GM19025 (cell line): ENCODE measurements around the gene ARPC4.
"Not testable (repeated sequence)": the region's sequence is repeated elsewhere in the genome, so short reads cannot be mapped to it uniquely, and the experiment has no call there.

Experiments
- ATAC-seq: cut with Tn5 transposase; IDR thresholded peaks from one replicate; pipeline ENCODE4 v1.9.1; 2021; ENCODE audit warnings: mild to moderate bottlenecking, low read depth, moderate library complexity; ENCODE audit not compliant: unreplicated experiment

Gene ARPC4

GRCh38 chr3:9848860-9849259 is 56.0 kb downstream of the ARPC4 start:
- ATAC-seq, result not testable (repeated sequence)

GRCh38 chr3:9851383-9851782 is 58.5 kb downstream of the ARPC4 start:
- not testable (repeated sequence) for ATAC-seq

GRCh38 chr3:9851926-9852325 is 59.0 kb downstream of the ARPC4 start:
- ATAC-seq, result not testable (repeated sequence)

- ATAC-seq, result no peak
Measured at GRCh38 chr3:9852528-9852927, 59.6 kb downstream of the ARPC4 start.

- ATAC-seq, result not testable (repeated sequence)
Measured at GRCh38 chr3:9854291-9854940, 61.5 kb downstream of the ARPC4 start.

- ATAC-seq, result no peak
Measured at GRCh38 chr3:9855594-9855993, 62.7 kb downstream of the ARPC4 start.
